PC-3 (cell line): ENCODE data around the gene TST.

Experiments used
- CTCF ChIP-seq: fragments of 300-600 bp; sonication (generic); conservative IDR thresholded peaks from 2 replicates; pipeline ENCODE4 v1.5.1; 2017; ENCODE audit warnings: antibody characterized with exemption, low read depth, mild to moderate bottlenecking, low read length
- EZH2 ChIP-seq: fragments of 300-600 bp; sonication (generic); IDR thresholded peaks from one replicate; pipeline ENCODE4 v1.6.1; 2017; ENCODE audit warnings: antibody characterized with exemption, mild to moderate bottlenecking, low read length; ENCODE audit not compliant: unreplicated experiment

- TF ChIP-seq EZH2, result no peak
- no peak for TF ChIP-seq CTCF
Measured at GRCh38 chr22:37008365-37008764, 10.9 kb downstream of the TST start.
